GM12891 (cell line): ENCODE results near the gene SMPD3.

Experiments used
- POLR2A ChIP-seq: IDR thresholded peaks from 2 replicates; pipeline ENCODE4 v1.6.1; 2011; ENCODE audit warnings: low read depth, low read length, control low read depth
- POLR2AphosphoS5 ChIP-seq: IDR thresholded peaks from 2 replicates; pipeline ENCODE4 v1.6.1; 2011; ENCODE audit warnings: low read depth, low read length, control low read depth
- SPI1 ChIP-seq: IDR thresholded peaks from 2 replicates; pipeline ENCODE4 v1.6.1; 2011; ENCODE audit warnings: low read depth, low read length, control low read depth
- TAF1 ChIP-seq: IDR thresholded peaks from 2 replicates; pipeline ENCODE4 v1.6.1; 2011; ENCODE audit warnings: low read depth, low read length, control low read depth

DNA sequence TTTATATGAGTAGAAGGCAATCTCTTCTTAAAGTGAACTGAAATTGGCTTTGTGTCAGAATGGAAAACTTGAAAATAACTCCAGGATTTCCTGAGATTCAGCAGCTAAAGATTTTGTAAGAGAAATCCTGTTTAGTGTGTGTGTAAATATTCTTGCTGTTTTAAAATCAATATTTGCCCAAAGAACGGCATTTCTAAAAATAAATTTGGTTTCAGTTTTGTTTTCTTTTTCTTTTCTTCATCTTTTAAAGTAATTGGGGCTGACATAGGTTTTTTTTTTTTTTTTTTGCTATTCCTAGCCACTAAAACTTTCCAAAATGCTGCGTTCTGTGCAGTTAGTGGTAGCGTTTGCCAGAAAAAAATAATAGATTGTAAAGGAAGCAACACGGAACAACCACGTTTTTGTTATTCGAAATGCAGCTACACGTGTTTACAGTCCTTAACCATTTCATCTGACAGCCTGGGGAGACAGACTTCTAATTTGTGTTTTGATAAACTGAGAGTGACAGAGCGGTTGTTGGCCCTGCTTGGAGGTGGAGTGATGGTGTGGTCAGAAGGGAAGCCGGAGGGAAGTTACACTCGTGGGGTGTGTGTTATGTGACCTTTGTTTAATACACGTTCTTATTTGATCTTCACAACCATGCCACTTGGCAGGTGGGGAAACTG, 21.6 kb upstream of the SMPD3 start:
- TF ChIP-seq POLR2A (no peak), POLR2AphosphoS5 (no peak), SPI1 (no peak), TAF1 (no peak)
